Effector memory CD8-positive, alpha-beta T cell (primary cell): Measurements from ENCODE around the gene SCMH1.

ENCODE experiments used
- ATAC-seq: fragments of 150-1000 bp; cut with Tn5 transposase; replicated peaks from 2 replicates; pipeline ENCODE4 v1.10.0; 2021; ENCODE audit warnings: mild to moderate bottlenecking, moderate library complexity
- DNase-seq, 3 experiments: peaks; one replicate each; pipeline ENCODE4 v3.0.0; 2021
- H3K27ac Mint-ChIP-seq, 2 donors: one replicate each; pipeline ENCODE4 v1.8.0; 2022; ENCODE audit warnings: mild to moderate bottlenecking in 2 of 2, mixed read lengths in 2 of 2, moderate library complexity in 2 of 2
- H3K27me3 Mint-ChIP-seq, 2 donors: one replicate each; pipeline ENCODE4 v1.8.0; 2022; ENCODE audit warnings: mixed read lengths in 2 of 2
- H3K36me3 Mint-ChIP-seq: one replicate; pipeline ENCODE4 v1.8.0; 2022; ENCODE audit warnings: mild to moderate bottlenecking, moderate library complexity, mixed read lengths; ENCODE audit not compliant: insufficient read depth
- H3K4me1 Mint-ChIP-seq, 2 donors: one replicate each; pipeline ENCODE4 v1.8.0; 2022; ENCODE audit warnings: low read depth in 2 of 2, mixed read lengths in 2 of 2
- H3K4me3 Mint-ChIP-seq, 2 donors: one replicate each; pipeline ENCODE4 v1.8.0; 2022; ENCODE audit warnings: mild to moderate bottlenecking in 2 of 2, mixed read lengths in 2 of 2, moderate library complexity in 2 of 2
- H3K9me3 Mint-ChIP-seq, 2 donors: one replicate each; pipeline ENCODE4 v1.8.0; 2022; ENCODE audit warnings: mixed read lengths in 2 of 2

Gene SCMH1

DNA sequence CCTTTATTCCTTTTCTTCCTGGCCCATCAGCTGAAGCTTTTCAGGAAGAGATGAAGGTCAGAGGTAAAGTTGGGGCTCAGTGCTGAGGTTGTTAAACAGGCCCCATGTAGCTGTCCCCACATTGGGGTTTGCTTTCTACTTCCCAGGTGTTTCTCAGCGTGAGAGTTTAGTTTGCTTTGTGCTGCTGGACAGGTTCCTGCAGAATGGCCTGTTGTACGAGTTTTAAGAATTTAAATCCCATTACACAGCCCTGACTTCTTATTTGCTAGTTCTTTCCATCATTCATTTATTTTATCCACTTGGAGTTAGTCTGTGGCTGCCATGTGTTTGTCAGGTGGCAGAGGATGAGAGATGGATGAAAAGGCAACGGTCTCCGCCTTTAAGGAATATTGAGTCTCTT lies 243.4 kb downstream of the SCMH1 start:
- no peaks in the 10 kb centered on the region for H3K9me3 Mint-ChIP-seq
- H3K4me3 Mint-ChIP-seq: no peak overlapping the region
- H3K27ac Mint-ChIP-seq: no peak overlapping the region
- DNase-seq (no peak), ATAC-seq (no peak)
- H3K4me1 Mint-ChIP-seq: peaks cover 10 to 15% of the 10 kb centered on the region in 2 donors
- no peaks in the 10 kb centered on the region for H3K27me3 Mint-ChIP-seq
- H3K36me3 Mint-ChIP-seq: peaks cover 78% of the 10 kb centered on the region

DNA sequence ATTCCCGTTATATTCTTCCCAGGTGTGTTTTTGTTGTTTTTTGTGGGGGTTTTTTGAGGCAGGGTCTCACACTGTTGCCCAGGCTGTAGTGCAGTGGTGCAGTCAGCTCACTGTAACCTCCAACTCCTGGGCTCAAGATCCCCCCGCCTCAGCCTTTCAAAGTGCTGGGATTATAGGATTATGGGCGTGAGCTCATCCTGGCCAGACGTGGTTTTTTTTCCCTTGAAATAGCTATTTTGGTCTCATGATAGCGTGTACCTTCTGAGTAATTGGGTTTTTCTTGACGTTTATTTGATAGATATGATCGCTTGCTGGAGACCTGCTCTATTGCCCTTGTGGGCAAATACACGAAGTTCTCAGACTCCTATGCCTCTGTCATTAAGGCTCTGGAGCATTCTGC lies 245.0 kb downstream of the SCMH1 start:
- ATAC-seq (no peak), DNase-seq (no peak)
- Mint-ChIP-seq H3K36me3 (peaks cover 89% of the 10 kb centered on the region), H3K9me3 (no peaks in the 10 kb centered on the region), H3K27me3 (no peaks in the 10 kb centered on the region), H3K27ac (peak overlapping the region in 1 of 2 donors; percentile 66), H3K4me3 (no peak overlapping the region), H3K4me1 (peaks cover 1 to 3% of the 10 kb centered on the region in 2 donors)

DNA sequence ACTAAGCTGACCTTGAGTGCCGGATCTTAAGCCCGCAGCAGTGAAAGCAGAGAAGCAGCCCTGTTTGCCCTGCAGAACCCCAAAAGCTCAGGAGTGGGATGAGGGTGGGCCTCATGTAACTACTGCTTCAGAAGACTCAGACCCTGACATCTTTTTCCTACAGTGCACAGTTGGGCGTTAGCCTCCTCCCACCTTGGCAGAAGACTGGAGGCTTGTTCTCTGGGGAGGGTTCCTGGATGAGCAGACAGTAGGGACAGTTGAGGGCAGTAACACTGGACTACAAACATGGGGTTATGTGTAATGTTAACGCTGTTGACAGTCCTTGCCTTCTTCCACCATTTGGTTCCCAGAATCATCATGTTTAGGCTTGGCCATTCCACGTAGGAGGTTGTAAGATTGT lies 253.0 kb downstream of the SCMH1 start:
- DNase-seq: no peak
- ATAC-seq: no peak
- H3K9me3 Mint-ChIP-seq: no peaks in the 10 kb centered on the region
- H3K4me1 Mint-ChIP-seq: peaks cover 0 to 1% of the 10 kb centered on the region in 2 donors
- H3K27ac Mint-ChIP-seq: peak overlapping the region in 1 of 2 donors; percentile 38
- H3K36me3 Mint-ChIP-seq: peaks cover 87% of the 10 kb centered on the region
- H3K27me3 Mint-ChIP-seq: no peaks in the 10 kb centered on the region
- no peak overlapping the region for H3K4me3 Mint-ChIP-seq

DNA sequence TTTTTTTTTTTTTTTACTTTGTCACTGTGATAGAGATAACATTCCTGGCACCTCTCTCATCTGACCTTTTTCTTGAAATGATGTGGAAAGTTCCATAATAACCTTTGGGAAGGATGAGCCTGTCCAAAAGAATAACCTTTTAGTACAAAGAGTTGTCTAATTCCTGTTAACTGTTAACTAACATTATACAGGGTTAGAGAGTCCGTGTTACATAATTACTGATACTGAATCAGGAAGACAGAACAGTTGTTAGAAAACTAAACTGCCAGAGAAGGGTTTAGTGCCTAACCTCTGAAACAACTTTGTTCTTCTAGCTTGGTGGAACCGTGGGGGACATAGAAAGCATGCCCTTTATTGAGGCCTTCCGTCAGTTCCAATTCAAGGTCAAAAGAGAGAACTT lies 253.8 kb downstream of the SCMH1 start:
- Mint-ChIP-seq H3K36me3 (peaks cover 86% of the 10 kb centered on the region), H3K27me3 (no peaks in the 10 kb centered on the region), H3K9me3 (no peaks in the 10 kb centered on the region), H3K27ac (no peak overlapping the region), H3K4me1 (peaks cover 0 to 1% of the 10 kb centered on the region in 2 donors), H3K4me3 (no peak overlapping the region)
- ATAC-seq (no peak), DNase-seq (no peak)

DNA sequence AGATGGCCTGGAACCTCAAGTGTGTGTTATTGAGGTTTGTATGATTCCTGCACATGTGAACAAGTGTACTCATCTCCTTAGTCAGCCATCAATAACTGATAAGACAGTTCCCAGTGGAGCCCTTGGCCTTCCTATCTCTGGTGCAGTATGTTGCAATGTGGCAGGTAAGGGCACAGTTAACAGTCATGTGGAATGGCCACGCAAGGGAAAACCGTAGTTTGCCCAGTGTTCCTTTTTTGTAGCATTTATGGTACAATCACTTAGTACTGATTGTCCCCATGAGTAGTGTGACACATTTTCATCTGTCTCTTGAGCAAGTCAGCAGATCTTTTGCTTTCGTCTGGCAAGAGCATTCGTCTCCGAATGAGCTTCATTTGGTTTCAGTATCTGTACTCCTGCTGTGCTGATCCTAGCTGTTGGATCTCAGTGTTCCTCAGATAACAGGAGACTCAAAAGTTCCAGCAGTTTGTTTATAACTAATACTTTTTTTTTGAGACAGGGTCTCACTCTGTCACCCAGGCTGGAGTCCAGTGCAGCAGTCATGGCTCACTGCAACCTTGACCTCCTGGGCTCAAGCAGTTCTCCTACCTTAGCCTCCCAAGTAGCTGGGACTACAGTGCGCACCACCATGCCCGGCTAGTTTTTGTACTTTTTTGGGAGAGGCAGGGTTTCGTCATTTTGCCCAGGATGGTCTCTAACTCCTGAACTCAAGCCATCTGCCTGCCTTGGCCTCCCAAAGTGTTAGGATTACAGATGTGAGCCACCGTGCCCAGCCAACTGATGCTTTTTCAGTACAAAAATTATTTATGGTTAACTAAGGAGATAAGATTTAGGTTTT lies 254.4 kb downstream of the SCMH1 start:
- H3K4me1 Mint-ChIP-seq: peaks cover 0 to 1% of the 10 kb centered on the region in 2 donors
- no peaks in the 10 kb centered on the region for H3K9me3 Mint-ChIP-seq
- ATAC-seq (no peak), DNase-seq (no peak)
- H3K4me3 Mint-ChIP-seq: no peak overlapping the region
- no peaks in the 10 kb centered on the region for H3K27me3 Mint-ChIP-seq
- no peak overlapping the region for H3K27ac Mint-ChIP-seq
- H3K36me3 Mint-ChIP-seq: peaks cover 81% of the 10 kb centered on the region

DNA sequence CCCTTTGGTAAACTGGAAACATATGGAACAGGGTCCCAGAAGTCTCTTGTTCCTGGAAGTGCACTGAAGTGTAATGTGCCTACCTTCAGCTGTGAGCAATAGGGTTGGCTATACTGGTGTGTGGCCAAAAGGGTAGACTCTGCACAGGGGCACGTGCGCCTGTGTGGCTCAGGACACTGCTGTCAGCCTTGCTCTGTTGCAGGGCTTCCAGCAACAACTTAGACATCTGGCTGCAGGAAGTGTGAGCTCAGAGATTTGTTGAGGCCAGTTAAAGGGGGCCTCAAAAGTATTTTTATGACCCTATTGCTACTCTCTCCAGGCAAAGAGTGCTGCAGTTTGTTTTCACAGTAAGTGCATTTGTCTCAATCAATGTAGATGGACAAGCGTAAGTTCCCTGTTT lies 255.2 kb downstream of the SCMH1 start:
- DNase-seq: no peak
- Mint-ChIP-seq H3K27me3 (no peaks in the 10 kb centered on the region), H3K27ac (no peak overlapping the region), H3K36me3 (peaks cover 77% of the 10 kb centered on the region), H3K4me3 (no peak overlapping the region), H3K9me3 (no peaks in the 10 kb centered on the region), H3K4me1 (peaks cover 4 to 5% of the 10 kb centered on the region in 2 donors)
- no peak for ATAC-seq

DNA sequence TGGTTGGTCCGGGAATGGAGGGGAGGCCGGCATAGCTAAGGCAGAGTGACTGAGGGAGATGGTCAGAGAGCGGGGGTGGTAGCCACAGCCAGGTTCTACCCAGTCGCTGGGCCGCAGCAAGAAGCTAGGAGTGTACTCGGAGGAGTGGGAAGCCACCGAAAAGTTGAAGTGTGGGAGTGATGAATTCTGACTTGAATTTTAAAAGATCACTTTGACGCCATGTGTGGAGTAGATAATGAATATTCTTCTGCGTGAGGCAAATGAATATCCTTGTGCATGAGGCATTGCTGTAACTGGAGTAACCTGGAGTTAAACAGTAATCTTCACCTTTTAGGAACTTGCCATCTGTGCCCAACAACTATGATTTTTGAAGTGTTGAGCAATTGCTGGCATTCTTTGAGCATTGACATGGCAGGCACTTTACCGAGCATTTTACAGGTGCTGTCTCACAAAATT lies 255.8 kb downstream of the SCMH1 start:
- peaks cover 71% of the 10 kb centered on the region for H3K36me3 Mint-ChIP-seq
- no peak for DNase-seq

DNA sequence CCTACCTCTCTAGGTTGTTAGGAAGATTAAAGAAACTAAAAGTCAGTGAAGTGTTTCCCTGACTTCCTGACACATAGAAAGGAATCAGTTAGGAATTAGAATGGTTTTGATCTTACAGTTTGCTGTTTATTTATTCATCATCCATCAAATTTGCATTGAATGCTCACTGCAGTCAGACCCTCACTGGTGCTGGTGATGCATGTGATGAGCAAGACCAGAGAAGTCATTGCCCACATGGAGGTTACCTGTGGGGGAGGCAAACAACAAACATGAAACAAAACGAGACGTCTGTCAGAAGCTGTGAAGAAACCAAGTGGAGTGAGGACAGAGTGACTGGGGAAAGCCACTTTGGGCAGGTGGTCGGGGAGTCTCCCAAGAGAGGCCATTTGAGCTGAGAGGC lies 256.2 kb downstream of the SCMH1 start:
- Mint-ChIP-seq H3K4me3 (no peak overlapping the region), H3K9me3 (no peaks in the 10 kb centered on the region), H3K27me3 (no peaks in the 10 kb centered on the region), H3K27ac (no peak overlapping the region), H3K36me3 (peaks cover 70% of the 10 kb centered on the region), H3K4me1 (peaks cover 11 to 14% of the 10 kb centered on the region in 2 donors)
- ATAC-seq (no peak), DNase-seq (no peak)

More for the DNA sequence above, 255.8 kb downstream of the SCMH1 start:
- H3K9me3 Mint-ChIP-seq: no peaks in the 10 kb centered on the region
- no peak overlapping the region for H3K27ac Mint-ChIP-seq
- no peak overlapping the region for H3K4me3 Mint-ChIP-seq
- no peak for ATAC-seq
- H3K27me3 Mint-ChIP-seq: no peaks in the 10 kb centered on the region
- peaks cover 6 to 9% of the 10 kb centered on the region in 2 donors for H3K4me1 Mint-ChIP-seq

DNA sequence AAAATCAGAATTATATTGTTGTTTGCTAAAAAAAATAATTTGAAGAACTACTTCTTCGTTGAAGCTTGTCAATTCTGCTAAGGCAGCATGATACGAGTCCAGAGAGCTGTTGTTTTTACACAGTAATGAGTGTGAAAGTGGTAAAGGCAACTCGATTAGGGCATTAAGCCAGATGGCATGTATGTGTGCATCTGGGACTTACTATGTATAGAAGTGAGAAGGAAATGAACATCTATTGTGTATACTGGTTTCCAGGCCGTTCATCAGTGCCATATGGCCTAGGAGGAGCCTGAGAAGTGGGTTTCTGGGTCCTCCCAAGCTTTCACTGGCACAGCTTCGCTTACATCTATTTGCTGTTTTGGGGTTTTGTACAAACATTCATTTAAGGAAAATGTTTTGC lies 256.9 kb downstream of the SCMH1 start:
- no peak overlapping the region for H3K27ac Mint-ChIP-seq
- peaks cover 16 to 20% of the 10 kb centered on the region in 2 donors for H3K4me1 Mint-ChIP-seq
- H3K36me3 Mint-ChIP-seq: peaks cover 73% of the 10 kb centered on the region
- no peaks in the 10 kb centered on the region for H3K27me3 Mint-ChIP-seq
- no peak for ATAC-seq
- no peaks in the 10 kb centered on the region for H3K9me3 Mint-ChIP-seq
- DNase-seq: no peak
- no peak overlapping the region for H3K4me3 Mint-ChIP-seq

DNA sequence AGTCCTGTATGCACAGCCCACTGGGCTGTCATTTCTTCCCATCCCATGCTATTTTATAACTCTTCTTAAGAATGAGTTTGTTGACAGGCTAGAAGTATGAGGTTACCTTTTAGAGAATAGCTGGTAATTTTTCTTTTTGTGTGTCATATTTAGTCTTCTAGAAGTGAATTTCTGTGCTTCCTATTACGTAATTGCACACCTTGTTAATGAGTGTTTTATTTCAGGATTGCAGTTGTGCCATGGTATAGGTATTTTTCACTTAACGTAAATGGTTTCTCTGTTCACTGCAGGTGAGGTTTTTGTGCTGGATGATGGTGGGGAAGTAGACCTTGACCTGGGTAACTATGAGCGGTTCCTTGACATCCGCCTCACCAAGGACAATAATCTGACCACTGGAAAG lies 257.6 kb downstream of the SCMH1 start:
- DNase-seq (no peak), ATAC-seq (no peak)
- Mint-ChIP-seq H3K27me3 (no peaks in the 10 kb centered on the region), H3K9me3 (no peaks in the 10 kb centered on the region), H3K4me1 (peaks cover 16 to 20% of the 10 kb centered on the region in 2 donors), H3K4me3 (no peak overlapping the region), H3K27ac (no peak overlapping the region), H3K36me3 (peaks cover 73% of the 10 kb centered on the region)

DNA sequence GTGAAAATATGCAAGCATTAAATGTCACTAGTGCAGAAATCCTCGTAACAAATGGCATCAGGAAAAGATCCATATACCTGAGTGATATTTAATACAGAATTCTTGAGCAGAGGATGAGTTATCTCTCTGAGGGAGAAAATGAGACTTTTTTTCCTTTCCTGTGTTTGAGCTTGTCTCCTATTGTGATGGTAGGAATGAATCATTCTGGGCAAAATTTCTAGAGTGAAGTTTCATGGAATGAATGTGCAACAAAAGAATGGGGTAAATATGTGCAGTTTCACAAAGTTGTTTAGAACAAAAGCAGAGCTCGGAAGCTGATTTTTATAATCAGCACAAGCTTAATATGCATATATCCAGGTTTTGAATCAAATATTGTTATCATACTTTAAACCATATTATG lies 258.0 kb downstream of the SCMH1 start:
- ATAC-seq (no peak), DNase-seq (no peak)
- no peaks in the 10 kb centered on the region for H3K27me3 Mint-ChIP-seq
- no peaks in the 10 kb centered on the region for H3K9me3 Mint-ChIP-seq
- peaks cover 75% of the 10 kb centered on the region for H3K36me3 Mint-ChIP-seq
- peaks cover 19 to 20% of the 10 kb centered on the region in 2 donors for H3K4me1 Mint-ChIP-seq
- no peak overlapping the region for H3K4me3 Mint-ChIP-seq
- no peak overlapping the region for H3K27ac Mint-ChIP-seq

DNA sequence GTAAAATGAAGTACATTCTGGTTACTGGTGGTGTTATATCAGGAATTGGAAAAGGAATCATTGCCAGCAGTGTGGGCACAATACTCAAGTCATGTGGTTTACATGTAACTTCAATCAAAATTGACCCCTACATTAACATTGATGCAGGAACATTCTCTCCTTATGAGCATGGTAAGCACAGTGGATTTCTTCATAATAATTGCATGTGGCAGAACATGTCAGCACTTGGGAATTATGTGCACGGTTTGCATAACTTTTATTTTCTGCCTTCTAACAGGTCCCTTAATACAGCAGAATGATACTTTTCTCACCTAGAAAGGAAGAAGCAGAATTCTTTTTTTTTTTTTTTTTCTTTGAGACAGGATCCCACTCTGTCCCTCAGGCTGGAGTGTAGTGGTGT lies 258.8 kb downstream of the SCMH1 start:
- ATAC-seq (no peak), DNase-seq (no peak)
- Mint-ChIP-seq H3K4me3 (no peak overlapping the region), H3K27me3 (no peaks in the 10 kb centered on the region), H3K27ac (no peak overlapping the region), H3K4me1 (peaks cover 20 to 22% of the 10 kb centered on the region in 2 donors), H3K36me3 (peaks cover 74% of the 10 kb centered on the region), H3K9me3 (no peaks in the 10 kb centered on the region)

DNA sequence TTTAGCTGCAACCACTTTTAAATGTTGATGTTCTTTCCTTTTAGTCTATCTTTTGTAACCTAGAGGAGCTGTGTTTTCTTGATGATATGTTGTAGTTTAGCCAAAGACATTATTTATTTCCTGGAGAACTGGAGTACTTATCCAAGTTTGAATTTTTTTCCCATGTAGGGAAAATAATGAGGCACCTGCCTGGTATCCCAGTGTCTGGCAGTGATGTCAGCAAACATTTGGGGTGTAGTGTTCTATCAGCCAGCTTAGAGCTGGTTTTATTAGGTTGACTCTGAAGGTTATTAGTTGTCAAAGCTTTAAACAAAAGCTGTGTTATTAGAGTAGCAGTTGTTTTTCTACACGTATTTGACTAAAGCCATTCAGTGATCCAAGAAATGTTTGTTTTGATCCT lies 259.4 kb downstream of the SCMH1 start:
- no peak for ATAC-seq
- H3K4me3 Mint-ChIP-seq: peak overlapping the region; percentile 55 to 63
- no peaks in the 10 kb centered on the region for H3K9me3 Mint-ChIP-seq
- no peaks in the 10 kb centered on the region for H3K27me3 Mint-ChIP-seq
- H3K4me1 Mint-ChIP-seq: peaks cover 20 to 22% of the 10 kb centered on the region in 2 donors
- peaks cover 68% of the 10 kb centered on the region for H3K36me3 Mint-ChIP-seq
- no peak for DNase-seq
- H3K27ac Mint-ChIP-seq: no peak overlapping the region

DNA sequence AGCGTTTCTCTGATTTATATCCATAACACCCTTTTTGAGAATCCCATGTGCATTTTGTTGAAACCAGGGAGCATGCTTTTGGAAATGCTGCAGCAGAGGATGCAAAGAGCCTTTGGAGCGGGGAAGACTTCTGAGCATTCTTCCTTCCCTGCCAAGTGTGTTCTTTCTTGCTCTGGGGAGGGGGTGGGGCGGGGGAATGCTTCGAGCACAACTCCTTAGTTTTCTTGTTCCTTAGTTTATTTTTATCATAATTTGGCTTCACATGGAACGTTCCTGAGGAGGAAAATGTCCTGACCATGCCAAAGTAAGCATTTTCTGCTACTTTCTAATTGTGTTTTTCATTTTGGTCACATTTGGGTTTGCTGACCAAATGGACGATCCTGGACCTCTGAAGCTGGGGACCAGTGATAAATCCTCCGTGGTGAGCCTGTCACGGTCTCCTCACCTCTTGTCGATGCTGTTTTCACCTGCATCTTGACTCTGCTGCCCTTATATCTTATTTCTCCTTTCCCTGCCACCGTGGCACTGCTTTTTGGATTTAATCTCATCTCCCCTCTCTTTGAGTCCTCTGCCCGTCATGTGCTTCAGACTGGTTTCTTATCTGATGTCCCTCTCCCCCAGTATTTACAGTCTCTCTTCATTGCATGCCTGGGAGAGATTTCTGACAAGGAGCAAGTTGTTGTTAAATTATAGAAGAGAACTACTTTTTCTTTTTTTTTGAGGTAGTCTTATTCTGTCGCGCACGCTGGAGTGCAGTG lies 260.2 kb downstream of the SCMH1 start:
- DNase-seq (no peak), ATAC-seq (no peak)
- Mint-ChIP-seq H3K9me3 (no peaks in the 10 kb centered on the region), H3K4me1 (peaks cover 20 to 22% of the 10 kb centered on the region in 2 donors), H3K27ac (peak overlapping the region in 1 of 2 donors; percentile 46), H3K27me3 (no peaks in the 10 kb centered on the region), H3K4me3 (peak overlapping the region; percentile 55 to 63), H3K36me3 (peaks cover 60% of the 10 kb centered on the region)
